Stimulated activated naive CD8-positive, alpha-beta T cell treated with anti-CD3 and anti-CD28 coated beads, Interleukin-15, amount 100 ng/mL, for 72 hours (primary cell): Measurements from ENCODE around the gene TMEM154.
A peak's percentile ranks its signal among the peaks of the same experiment; 100 is the strongest.

Experiments used
- ATAC-seq: fragments of 150-1000 bp; cut with Tn5 transposase; 2 replicates; pipeline ENCODE4 v1.10.0; 2021; ENCODE audit warnings: mild to moderate bottlenecking, moderate library complexity
- DNase-seq, 2 donors: peaks; one replicate each; pipeline ENCODE4 v3.0.0; 2021 to 2022
- H3K27ac Mint-ChIP-seq, 2 donors: one replicate each; pipeline ENCODE4 v1.8.0; 2022; ENCODE audit warnings: mild to moderate bottlenecking in 2 of 2, mixed read lengths in 2 of 2, moderate library complexity in 2 of 2
- H3K27me3 Mint-ChIP-seq: one replicate; pipeline ENCODE4 v1.8.0; 2022; ENCODE audit warnings: mixed read lengths
- H3K4me1 Mint-ChIP-seq: one replicate; pipeline ENCODE4 v1.8.0; 2022; ENCODE audit warnings: mild to moderate bottlenecking, mixed read lengths
- H3K4me3 Mint-ChIP-seq, 2 donors: one replicate each; pipeline ENCODE4 v1.8.0; 2022; ENCODE audit warnings: mild to moderate bottlenecking in 2 of 2, mixed read lengths in 2 of 2, moderate library complexity in 1 of 2
- H3K9me3 Mint-ChIP-seq, 2 donors: one replicate each; pipeline ENCODE4 v1.8.0; 2022; ENCODE audit warnings: mixed read lengths in 2 of 2

The TMEM154 gene

DNA sequence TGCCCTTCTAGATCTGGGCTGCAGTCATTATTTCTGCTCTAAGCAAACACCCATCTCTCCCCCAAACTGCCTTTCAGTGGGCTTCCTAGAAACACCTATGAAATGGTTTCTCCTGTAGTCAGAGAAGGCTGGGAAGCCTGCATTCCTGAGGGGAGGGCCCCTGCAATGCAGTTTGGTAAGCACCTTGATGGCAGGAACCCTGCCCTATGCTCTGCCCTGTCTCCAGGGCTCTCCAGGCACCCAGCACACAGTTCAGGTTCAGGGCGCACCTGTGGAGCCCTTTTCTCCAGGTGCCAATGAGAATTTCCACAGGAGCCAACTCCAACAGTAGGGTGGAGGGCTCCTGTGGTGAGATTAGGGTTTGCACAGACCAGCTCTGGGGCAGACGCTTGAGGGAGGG lies 74.8 kb downstream of the TMEM154 start:
- H3K4me1 Mint-ChIP-seq = no peaks in the 10 kb centered on the region
- ATAC-seq (no peak), DNase-seq (no peak)
- no peak overlapping the region for H3K27ac Mint-ChIP-seq
- H3K9me3 Mint-ChIP-seq = peaks cover 0 to 4% of the 10 kb centered on the region in 2 donors
- H3K27me3 Mint-ChIP-seq = no peaks in the 10 kb centered on the region
- no peak overlapping the region for H3K4me3 Mint-ChIP-seq

GRCh38 chr4:152601156-152601555 lies 78.6 kb downstream of the TMEM154 start:
- H3K9me3 Mint-ChIP-seq = peaks cover 0 to 4% of the 10 kb centered on the region in 2 donors
- H3K4me3 Mint-ChIP-seq = no peak overlapping the region
- ATAC-seq = no peak
- no peak for DNase-seq
- no peaks in the 10 kb centered on the region for H3K4me1 Mint-ChIP-seq
- no peaks in the 10 kb centered on the region for H3K27me3 Mint-ChIP-seq
- no peak overlapping the region for H3K27ac Mint-ChIP-seq

DNA sequence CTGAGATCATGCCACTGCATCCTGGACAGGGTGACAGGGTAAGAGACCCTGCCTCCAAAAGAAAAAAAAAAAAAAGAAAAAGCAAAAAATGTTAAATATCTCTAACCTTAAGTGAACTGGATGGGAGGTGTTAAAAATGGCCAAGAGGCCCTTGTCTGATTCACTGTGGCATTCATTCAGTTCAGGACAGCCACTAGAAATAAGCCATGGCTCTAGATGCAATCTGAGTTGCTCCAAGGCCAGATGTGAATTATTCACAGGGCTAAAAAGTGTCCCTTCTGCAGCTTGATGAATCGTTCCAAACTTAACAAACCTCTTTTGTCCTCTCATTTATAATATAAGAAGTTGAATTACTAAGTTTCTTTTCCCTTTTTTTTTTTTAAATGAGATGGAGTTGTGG lies 80.2 kb downstream of the TMEM154 start:
- no peak for DNase-seq
- H3K27me3 Mint-ChIP-seq = no peaks in the 10 kb centered on the region
- ATAC-seq = no peak
- peaks cover 0 to 4% of the 10 kb centered on the region in 2 donors for H3K9me3 Mint-ChIP-seq
- no peak overlapping the region for H3K27ac Mint-ChIP-seq
- no peak overlapping the region for H3K4me3 Mint-ChIP-seq
- H3K4me1 Mint-ChIP-seq = no peaks in the 10 kb centered on the region

DNA sequence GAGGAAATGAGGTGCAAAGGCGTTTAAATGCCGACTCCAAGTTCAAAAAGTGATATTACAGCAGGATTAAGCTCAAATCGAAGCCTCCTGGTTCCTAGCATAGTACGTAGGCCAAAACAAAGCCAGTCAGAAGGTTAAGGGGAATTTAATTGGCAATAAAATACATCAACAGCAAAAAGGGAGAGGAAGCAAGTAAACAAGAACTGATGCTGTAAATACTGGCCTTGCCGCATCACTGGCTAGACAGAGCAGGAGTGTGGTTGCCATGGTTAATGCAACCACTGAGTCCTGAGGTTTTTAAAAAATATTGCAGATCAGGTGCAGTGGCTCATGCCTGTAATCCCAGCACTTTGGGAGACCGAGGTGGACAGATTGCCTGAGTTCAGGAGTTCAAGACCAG lies 80.7 kb downstream of the TMEM154 start:
- H3K27me3 Mint-ChIP-seq = no peaks in the 10 kb centered on the region
- no peak overlapping the region for H3K27ac Mint-ChIP-seq
- no peak for DNase-seq
- no peak for ATAC-seq
- H3K9me3 Mint-ChIP-seq = peaks cover 0 to 4% of the 10 kb centered on the region in 2 donors
- no peaks in the 10 kb centered on the region for H3K4me1 Mint-ChIP-seq
- no peak overlapping the region for H3K4me3 Mint-ChIP-seq

DNA sequence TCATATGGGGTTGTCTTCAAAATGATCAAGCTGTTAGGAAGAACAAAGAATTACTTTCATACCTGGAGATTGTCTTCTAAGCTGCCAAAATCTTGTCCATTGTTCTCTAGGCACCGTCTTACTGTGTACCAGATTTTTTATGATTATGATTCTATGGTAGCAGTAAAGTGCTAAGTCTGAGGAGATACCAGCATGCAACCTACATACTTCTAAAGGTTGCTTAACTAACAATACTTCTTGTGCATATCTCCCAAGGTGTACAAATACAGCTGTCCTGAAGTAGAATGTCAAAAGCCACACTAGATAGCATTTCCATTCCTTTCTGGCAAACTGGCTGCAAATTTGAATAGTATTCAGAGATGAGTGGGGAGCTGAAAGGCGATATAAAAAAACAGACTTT lies 81.3 kb downstream of the TMEM154 start:
- Mint-ChIP-seq H3K4me3 (no peak overlapping the region), H3K27me3 (no peaks in the 10 kb centered on the region), H3K27ac (no peak overlapping the region), H3K9me3 (peaks cover 0 to 4% of the 10 kb centered on the region in 2 donors), H3K4me1 (no peaks in the 10 kb centered on the region)
- ATAC-seq (no peak), DNase-seq (no peak)

- Mint-ChIP-seq H3K27ac (no peak overlapping the region), H3K27me3 (peaks cover 15% of the 10 kb centered on the region), H3K4me3 (no peak overlapping the region), H3K4me1 (peaks cover 11% of the 10 kb centered on the region), H3K9me3 (no peaks in the 10 kb centered on the region)
- ATAC-seq (no peak), DNase-seq (no peak)
Observed at GRCh38 chr4:152594978-152595925, 84.5 kb downstream of the TMEM154 start.

DNA sequence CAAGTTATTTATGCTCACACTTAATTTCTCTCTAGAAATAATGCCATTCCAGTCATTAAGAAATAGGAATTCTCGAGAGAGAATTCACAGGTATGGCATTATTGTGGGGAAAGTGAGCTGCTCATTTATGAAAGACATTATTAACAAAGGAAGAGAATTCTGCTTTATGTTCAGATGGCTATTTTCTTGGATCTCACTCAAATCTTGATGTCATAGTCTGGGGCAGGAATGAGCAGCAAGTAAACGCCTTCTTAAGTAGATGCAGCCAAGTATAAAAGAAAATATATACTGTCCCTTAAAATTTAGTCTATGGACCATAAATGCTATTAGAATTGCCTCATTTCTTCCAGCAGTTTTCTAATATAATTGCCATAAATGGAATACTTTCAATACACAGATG lies 85.7 kb downstream of the TMEM154 start:
- H3K4me1 Mint-ChIP-seq = peaks cover 11% of the 10 kb centered on the region
- no peak overlapping the region for H3K27ac Mint-ChIP-seq
- ATAC-seq (no peak), DNase-seq (no peak)
- peaks cover 19% of the 10 kb centered on the region for H3K27me3 Mint-ChIP-seq
- no peaks in the 10 kb centered on the region for H3K9me3 Mint-ChIP-seq
- H3K4me3 Mint-ChIP-seq = no peak overlapping the region

DNA sequence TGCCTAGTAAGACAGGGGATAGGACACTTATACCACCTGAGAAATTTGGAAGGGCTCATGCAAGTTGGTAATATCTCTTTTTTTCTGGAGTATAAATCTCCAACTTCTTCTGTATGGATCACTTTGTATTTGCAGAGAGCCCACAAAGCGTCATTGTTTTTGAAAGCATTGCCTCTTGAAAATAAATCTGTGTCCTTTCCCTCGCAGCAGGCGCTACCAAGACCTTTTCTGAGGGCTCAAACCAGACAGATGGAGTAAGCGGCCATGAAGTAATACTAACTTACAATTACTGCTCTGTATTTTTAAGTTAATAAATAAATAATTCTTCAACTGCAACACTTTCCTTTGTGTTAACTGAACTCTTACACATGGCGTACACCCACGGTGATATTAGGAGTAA lies 87.9 kb downstream of the TMEM154 start:
- peaks cover 1% of the 10 kb centered on the region in 2 donors for H3K9me3 Mint-ChIP-seq
- ATAC-seq = no peak
- no peak for DNase-seq
- peak overlapping the region in 1 of 2 donors; percentile 62 for H3K4me3 Mint-ChIP-seq
- H3K27me3 Mint-ChIP-seq = peaks cover 28% of the 10 kb centered on the region
- peaks cover 11% of the 10 kb centered on the region for H3K4me1 Mint-ChIP-seq
- H3K27ac Mint-ChIP-seq = no peak overlapping the region

- Mint-ChIP-seq H3K4me3 (peak overlapping the region; percentile 18 to 62), H3K27me3 (peaks cover 28% of the 10 kb centered on the region), H3K9me3 (peaks cover 5 to 6% of the 10 kb centered on the region in 2 donors), H3K27ac (no peak overlapping the region), H3K4me1 (peaks cover 11% of the 10 kb centered on the region)
- ATAC-seq (peak; percentile 50), DNase-seq (peak; percentile 15 to 16)
Observed at GRCh38 chr4:152591396-152591795, 88.4 kb downstream of the TMEM154 start.

DNA sequence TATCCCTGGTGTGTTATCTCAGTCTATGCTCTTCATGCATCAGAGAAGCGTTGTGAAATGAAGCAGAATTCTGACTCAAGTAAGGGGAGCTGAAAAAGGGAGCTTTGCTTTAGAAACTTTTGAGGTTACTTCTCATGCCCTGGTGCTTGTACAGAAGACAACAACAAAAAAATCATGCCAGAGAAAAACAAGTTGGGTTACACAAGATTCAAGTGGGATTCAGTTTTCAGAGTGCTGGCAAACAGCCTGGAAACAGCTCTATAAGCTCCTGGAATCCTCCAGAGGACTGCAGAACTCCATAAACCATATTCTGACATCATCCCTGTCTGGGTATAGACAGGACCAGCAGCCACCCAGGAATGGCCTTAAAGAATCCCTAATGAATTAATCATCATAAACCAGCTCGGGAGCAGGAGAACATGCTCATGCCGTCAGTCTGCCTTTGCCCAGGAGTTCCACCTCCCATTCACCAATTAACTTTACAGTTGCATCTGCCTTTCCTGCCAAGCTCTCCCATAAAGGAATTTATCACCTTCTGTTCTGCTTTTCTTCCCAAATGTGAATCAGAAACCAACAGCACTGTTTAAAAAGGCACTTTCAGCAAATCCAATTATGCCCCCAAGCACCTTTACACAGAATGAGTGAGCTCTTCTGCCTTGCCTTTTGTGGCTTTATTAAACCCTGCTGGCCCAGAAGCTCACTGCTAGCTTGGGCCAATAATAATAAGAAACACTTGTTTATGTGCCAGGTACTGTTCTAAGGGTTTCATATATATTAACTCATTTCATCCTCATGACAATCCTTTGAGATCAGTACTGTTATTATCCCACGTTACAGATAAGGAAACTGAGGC lies 89.4 kb downstream of the TMEM154 start:
- DNase-seq (no peak), ATAC-seq (no peak)
- peaks cover 11% of the 10 kb centered on the region for H3K4me1 Mint-ChIP-seq
- H3K27me3 Mint-ChIP-seq = peaks cover 28% of the 10 kb centered on the region
- H3K9me3 Mint-ChIP-seq = peaks cover 5 to 11% of the 10 kb centered on the region in 2 donors
- H3K4me3 Mint-ChIP-seq = no peak overlapping the region
- no peak overlapping the region for H3K27ac Mint-ChIP-seq

- Mint-ChIP-seq H3K27me3 (peaks cover 28% of the 10 kb centered on the region), H3K27ac (no peak overlapping the region), H3K4me1 (peaks cover 11% of the 10 kb centered on the region), H3K9me3 (peaks cover 5 to 11% of the 10 kb centered on the region in 2 donors), H3K4me3 (no peak overlapping the region)
- DNase-seq (no peak), ATAC-seq (no peak)
Observed at GRCh38 chr4:152588869-152589268, 90.9 kb downstream of the TMEM154 start.

GRCh38 chr4:152587127-152587526 lies 92.7 kb downstream of the TMEM154 start:
- H3K27ac Mint-ChIP-seq = no peak overlapping the region

DNA sequence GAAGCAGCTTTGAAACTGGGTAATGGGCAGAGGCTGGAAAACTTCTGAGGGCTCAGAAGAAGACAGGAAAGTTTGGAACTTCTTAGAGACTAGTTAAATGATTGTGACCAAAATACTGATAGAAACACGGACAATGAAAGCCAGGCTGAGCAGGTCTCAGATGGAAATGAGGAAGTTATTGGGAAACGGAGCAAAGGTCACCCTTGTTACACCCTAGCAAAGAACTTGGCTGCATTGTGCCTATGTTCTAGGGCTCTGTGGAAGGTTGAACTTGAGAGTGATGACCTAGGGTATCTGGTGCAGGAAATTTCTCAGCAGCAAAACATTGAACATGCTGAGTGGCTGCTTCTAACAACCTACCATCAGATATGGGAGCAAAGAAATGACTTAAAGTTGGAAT lies 93.1 kb downstream of the TMEM154 start:
- H3K4me1 Mint-ChIP-seq = peaks cover 10% of the 10 kb centered on the region
- peaks cover 27% of the 10 kb centered on the region for H3K27me3 Mint-ChIP-seq
- no peak overlapping the region for H3K4me3 Mint-ChIP-seq
- ATAC-seq (no peak), DNase-seq (no peak)
- H3K9me3 Mint-ChIP-seq = peaks cover 5 to 11% of the 10 kb centered on the region in 2 donors
- H3K27ac Mint-ChIP-seq = no peak overlapping the region

More at GRCh38 chr4:152587127-152587526, 92.7 kb downstream of the TMEM154 start:
- Mint-ChIP-seq H3K4me3 (no peak overlapping the region), H3K27me3 (peaks cover 28% of the 10 kb centered on the region), H3K9me3 (peaks cover 5 to 11% of the 10 kb centered on the region in 2 donors), H3K4me1 (peaks cover 11% of the 10 kb centered on the region)
- DNase-seq (no peak), ATAC-seq (no peak)

GRCh38 chr4:152585023-152585441 lies 94.8 kb downstream of the TMEM154 start:
- Mint-ChIP-seq H3K9me3 (peaks cover 5 to 11% of the 10 kb centered on the region in 2 donors), H3K4me1 (no peaks in the 10 kb centered on the region), H3K27me3 (peaks cover 10% of the 10 kb centered on the region), H3K27ac (peak overlapping the region; percentile 2 to 69), H3K4me3 (peak overlapping the region in 1 of 2 donors; percentile 42)
- ATAC-seq = no peak
- DNase-seq = no peak

DNA sequence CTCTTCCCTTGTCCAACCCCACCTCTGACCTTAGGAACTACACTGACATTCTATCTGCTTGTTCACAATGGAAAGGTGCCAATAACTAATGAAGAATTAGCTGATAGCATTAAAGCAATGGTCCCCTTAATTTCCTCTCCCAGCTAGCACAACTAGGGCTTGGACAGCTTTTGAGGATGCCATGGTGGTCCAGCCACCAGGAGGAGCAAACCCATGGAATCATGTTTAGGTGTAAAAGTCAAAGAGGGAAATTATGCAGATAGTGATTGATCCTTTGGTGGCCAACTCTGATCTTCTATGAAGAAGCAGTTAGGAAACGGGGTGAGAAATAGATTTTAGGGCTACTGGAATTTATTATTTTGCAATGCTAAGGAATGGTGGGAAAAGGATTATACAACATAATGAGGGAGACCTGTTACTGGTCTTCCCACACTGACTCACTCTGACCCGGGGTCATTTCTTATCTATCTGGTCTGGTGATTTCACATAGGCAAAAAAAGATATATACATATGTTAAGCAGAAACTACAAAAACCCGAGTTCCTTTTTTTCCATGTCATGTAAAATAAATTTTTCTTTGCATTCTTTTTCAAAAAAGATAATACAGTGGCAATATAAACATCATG lies 98.1 kb downstream of the TMEM154 start:
- no peak for ATAC-seq
- Mint-ChIP-seq H3K9me3 (peaks cover 2 to 7% of the 10 kb centered on the region in 2 donors), H3K4me3 (no peak overlapping the region), H3K27me3 (no peaks in the 10 kb centered on the region), H3K4me1 (no peaks in the 10 kb centered on the region), H3K27ac (no peak overlapping the region)
- no peak for DNase-seq
